Neutrophil (primary cell): Measurements from ENCODE around the gene RAD18.

Experiments
- H3K27ac ChIP-seq: fragments of 200-600 bp; sonication (generic); 2 replicates; pipeline ENCODE4 v1.5.1; 2016; ENCODE audit warnings: mild to moderate bottlenecking, moderate library complexity
- H3K27me3 ChIP-seq: fragments of 200-600 bp; sonication (generic); 2 replicates; pipeline ENCODE4 v1.6.0; 2016; ENCODE audit warnings: mild to moderate bottlenecking
- H3K36me3 ChIP-seq: fragments of 200-600 bp; sonication (generic); 2 replicates; pipeline ENCODE4 v1.5.1; 2017
- H3K4me1 ChIP-seq, 2 experiments: fragments of 200-600 bp in 1 of 2; sonication (generic) in 1 of 2; 1 replicate in 1 of 2; 2 replicates in 1 of 2; pipeline versions ENCODE4 v1.5.1 to v1.6.1; 2013 to 2016; ENCODE audit warnings: low read depth in 1 of 2, low read length in 1 of 2, mild to moderate bottlenecking in 1 of 2, moderate library complexity in 1 of 2; ENCODE audit not compliant: control insufficient read depth in 1 of 2, insufficient read depth in 1 of 2
- H3K4me3 ChIP-seq, 2 experiments: fragments of 200-600 bp in 1 of 2; sonication (generic) in 1 of 2; 1 replicate in 1 of 2; 2 replicates in 1 of 2; pipeline ENCODE4 v1.5.1; 2013 to 2016; ENCODE audit warnings: low read depth in 1 of 2, low read length in 1 of 2, mild to moderate bottlenecking in 1 of 2, moderate library complexity in 1 of 2
- H3K9me3 ChIP-seq: fragments of 200-600 bp; sonication (generic); 2 replicates; pipeline ENCODE4 v1.5.1; 2016
- CTCF ChIP-seq: fragments of 200-600 bp; sonication (generic); IDR thresholded peaks from 2 replicates; pipeline ENCODE4 v1.5.1; 2016; ENCODE audit warnings: antibody characterized with exemption

RAD18 gene

GRCh38 chr3:8846176-8846575, 117.1 kb downstream of the RAD18 start:
- no peaks in the 10 kb centered on the region for H3K27me3 ChIP-seq
- H3K9me3 ChIP-seq, result no peaks in the 10 kb centered on the region

GRCh38 chr3:8845641-8846040, 117.6 kb downstream of the RAD18 start:
- TF ChIP-seq CTCF, result no peak
- H3K4me3 ChIP-seq, result no peak overlapping the region
- no peaks in the 10 kb centered on the region for H3K36me3 ChIP-seq
- H3K4me1 ChIP-seq, result no peaks in the 10 kb centered on the region
- no peaks in the 10 kb centered on the region for H3K27me3 ChIP-seq
- no peaks in the 10 kb centered on the region for H3K9me3 ChIP-seq
- no peak overlapping the region for H3K27ac ChIP-seq

More at GRCh38 chr3:8846176-8846575, 117.1 kb downstream of the RAD18 start:
- Histone ChIP-seq H3K4me1 (no peaks in the 10 kb centered on the region), H3K4me3 (no peak overlapping the region), H3K36me3 (no peaks in the 10 kb centered on the region), H3K27ac (no peak overlapping the region)
- TF ChIP-seq CTCF, result no peak

DNA sequence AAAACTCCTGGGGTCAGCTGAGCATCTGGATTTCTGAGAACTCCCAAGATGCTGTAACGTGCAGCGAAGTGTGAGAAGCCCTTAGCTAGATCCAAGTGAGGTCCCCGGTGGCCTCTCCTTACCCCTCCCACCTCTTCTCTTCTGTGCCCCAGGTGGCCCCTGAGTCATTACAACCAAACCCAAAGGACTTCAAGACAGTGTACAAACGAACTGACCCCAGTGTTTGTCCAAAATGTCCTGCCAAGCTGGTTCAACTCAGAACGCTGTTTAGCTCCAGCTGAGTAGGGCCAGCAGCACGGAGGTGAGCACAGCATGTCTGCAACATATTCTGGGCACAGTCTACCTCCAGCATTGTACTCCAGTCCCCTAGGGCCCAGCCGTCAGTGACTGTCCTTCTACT, 119.9 kb downstream of the RAD18 start:
- Histone ChIP-seq H3K27me3 (no peaks in the 10 kb centered on the region), H3K4me1 (no peaks in the 10 kb centered on the region), H3K27ac (no peak overlapping the region), H3K4me3 (no peak overlapping the region), H3K36me3 (no peaks in the 10 kb centered on the region), H3K9me3 (no peaks in the 10 kb centered on the region)
- no peak for TF ChIP-seq CTCF

GRCh38 chr3:8842293-8842692, 121.0 kb downstream of the RAD18 start:
- Histone ChIP-seq H3K4me3 (no peak overlapping the region), H3K36me3 (no peaks in the 10 kb centered on the region), H3K4me1 (no peaks in the 10 kb centered on the region), H3K27ac (no peak overlapping the region), H3K27me3 (no peaks in the 10 kb centered on the region), H3K9me3 (no peaks in the 10 kb centered on the region)
- no peak for TF ChIP-seq CTCF

GRCh38 chr3:8841472-8841871, 121.8 kb downstream of the RAD18 start:
- Histone ChIP-seq H3K4me3 (no peak overlapping the region), H3K36me3 (no peaks in the 10 kb centered on the region), H3K4me1 (no peaks in the 10 kb centered on the region), H3K9me3 (no peaks in the 10 kb centered on the region), H3K27me3 (no peaks in the 10 kb centered on the region), H3K27ac (no peak overlapping the region)
- no peak for TF ChIP-seq CTCF

GRCh38 chr3:8840556-8840955, 122.7 kb downstream of the RAD18 start:
- Histone ChIP-seq H3K27me3 (no peaks in the 10 kb centered on the region), H3K4me3 (no peak overlapping the region), H3K36me3 (no peaks in the 10 kb centered on the region), H3K9me3 (no peaks in the 10 kb centered on the region), H3K27ac (no peak overlapping the region), H3K4me1 (no peaks in the 10 kb centered on the region)
- TF ChIP-seq CTCF, result no peak
